Right atrium auricular region (tissue), 2 donors: Measurements from ENCODE around the gene SEPTIN12. TPM values are rescaled to one million over a fixed set of nuclear protein-coding genes. Genes with fewer than 3 reads are reported as not detected.

Experiments used
- DNase-seq: peaks from one replicate; pipeline ENCODE4 v3.0.0-alpha.2; 2019; ENCODE audit warnings: low spot score
- H3K27ac ChIP-seq, 2 donors: fragments of 200-600 bp; sonication (generic); 1 replicate in 1 of 2; 2 replicates in 1 of 2; pipeline ENCODE4 v1.5.1; 2016 to 2019
- H3K27me3 ChIP-seq, 2 donors: fragments of 200-600 bp; sonication (generic); one replicate each; pipeline versions ENCODE4 v1.5.1 to v1.6.0; 2017 to 2019
- H3K36me3 ChIP-seq: fragments of 200-600 bp; sonication (generic); one replicate; pipeline ENCODE4 v1.5.1; 2016
- H3K4me1 ChIP-seq, 2 donors: fragments of 200-600 bp; sonication (generic); one replicate each; pipeline versions ENCODE4 v1.5.1 to v1.6.0; 2017 to 2019
- H3K4me3 ChIP-seq, 2 donors: fragments of 200-600 bp; sonication (generic); 1 replicate in 1 of 2; 2 replicates in 1 of 2; pipeline ENCODE4 v1.5.1; 2017 to 2019; ENCODE audit warnings: mild to moderate bottlenecking in 1 of 2, moderate library complexity in 1 of 2
- H3K9me3 ChIP-seq, 2 donors: fragments of 200-600 bp; sonication (generic); one replicate each; pipeline ENCODE4 v1.5.1; 2019
- total RNA-seq, 2 donors: library from RNA; depleted of rRNA; stranded (reverse); fragments of >200 nt; gene quantifications; one replicate each; pipeline ENCODE4 v1.1.0, GENCODE V29; 2016
- TF ChIP-seq, protein P1 (sequence below), 2 donors: fragments of 200-600 bp; sonication (generic); IDR thresholded peaks; one replicate each; pipeline ENCODE4 v1.5.1; 2019; ENCODE audit warnings: antibody characterized with exemption in 2 of 2

SEPTIN12 gene
- total RNA-seq, 2 donors from 2014 or later, result not detected

DNA sequence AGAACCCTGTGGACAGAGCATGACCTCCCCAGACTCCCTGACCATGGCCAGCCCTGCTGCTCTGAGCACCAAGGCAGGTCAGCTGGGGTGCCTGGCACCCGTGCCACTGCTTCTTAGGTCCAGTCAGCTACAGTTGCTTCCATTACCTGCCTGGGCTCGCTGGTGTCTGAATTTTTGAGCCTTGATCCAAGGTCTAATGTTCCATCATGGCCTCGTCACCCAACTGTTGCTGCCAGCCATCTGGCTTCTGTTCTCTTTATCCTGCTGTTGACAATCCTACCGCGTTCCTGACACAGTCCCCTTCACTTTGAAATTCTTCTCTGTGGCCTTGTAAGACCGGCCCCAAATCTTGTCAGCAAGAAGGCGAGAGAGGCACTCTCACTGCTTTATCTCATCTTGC lies 42.3 kb upstream of the SEPTIN12 start:
- H3K27ac ChIP-seq, result peak overlapping the region; percentile 78 to 87
- H3K36me3 ChIP-seq, result peaks cover 70% of the 10 kb centered on the region
- peaks cover 0 to 53% of the 10 kb centered on the region in 2 donors for H3K4me1 ChIP-seq
- TF ChIP-seq, protein P1, sequence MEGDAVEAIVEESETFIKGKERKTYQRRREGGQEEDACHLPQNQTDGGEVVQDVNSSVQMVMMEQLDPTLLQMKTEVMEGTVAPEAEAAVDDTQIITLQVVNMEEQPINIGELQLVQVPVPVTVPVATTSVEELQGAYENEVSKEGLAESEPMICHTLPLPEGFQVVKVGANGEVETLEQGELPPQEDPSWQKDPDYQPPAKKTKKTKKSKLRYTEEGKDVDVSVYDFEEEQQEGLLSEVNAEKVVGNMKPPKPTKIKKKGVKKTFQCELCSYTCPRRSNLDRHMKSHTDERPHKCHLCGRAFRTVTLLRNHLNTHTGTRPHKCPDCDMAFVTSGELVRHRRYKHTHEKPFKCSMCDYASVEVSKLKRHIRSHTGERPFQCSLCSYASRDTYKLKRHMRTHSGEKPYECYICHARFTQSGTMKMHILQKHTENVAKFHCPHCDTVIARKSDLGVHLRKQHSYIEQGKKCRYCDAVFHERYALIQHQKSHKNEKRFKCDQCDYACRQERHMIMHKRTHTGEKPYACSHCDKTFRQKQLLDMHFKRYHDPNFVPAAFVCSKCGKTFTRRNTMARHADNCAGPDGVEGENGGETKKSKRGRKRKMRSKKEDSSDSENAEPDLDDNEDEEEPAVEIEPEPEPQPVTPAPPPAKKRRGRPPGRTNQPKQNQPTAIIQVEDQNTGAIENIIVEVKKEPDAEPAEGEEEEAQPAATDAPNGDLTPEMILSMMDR (IDR thresholded peaks at IDR 0.05), result no peak
- H3K4me3 ChIP-seq, result no peak overlapping the region
- no peak for DNase-seq
- no peaks in the 10 kb centered on the region for H3K9me3 ChIP-seq
- H3K27me3 ChIP-seq, result no peaks in the 10 kb centered on the region

DNA sequence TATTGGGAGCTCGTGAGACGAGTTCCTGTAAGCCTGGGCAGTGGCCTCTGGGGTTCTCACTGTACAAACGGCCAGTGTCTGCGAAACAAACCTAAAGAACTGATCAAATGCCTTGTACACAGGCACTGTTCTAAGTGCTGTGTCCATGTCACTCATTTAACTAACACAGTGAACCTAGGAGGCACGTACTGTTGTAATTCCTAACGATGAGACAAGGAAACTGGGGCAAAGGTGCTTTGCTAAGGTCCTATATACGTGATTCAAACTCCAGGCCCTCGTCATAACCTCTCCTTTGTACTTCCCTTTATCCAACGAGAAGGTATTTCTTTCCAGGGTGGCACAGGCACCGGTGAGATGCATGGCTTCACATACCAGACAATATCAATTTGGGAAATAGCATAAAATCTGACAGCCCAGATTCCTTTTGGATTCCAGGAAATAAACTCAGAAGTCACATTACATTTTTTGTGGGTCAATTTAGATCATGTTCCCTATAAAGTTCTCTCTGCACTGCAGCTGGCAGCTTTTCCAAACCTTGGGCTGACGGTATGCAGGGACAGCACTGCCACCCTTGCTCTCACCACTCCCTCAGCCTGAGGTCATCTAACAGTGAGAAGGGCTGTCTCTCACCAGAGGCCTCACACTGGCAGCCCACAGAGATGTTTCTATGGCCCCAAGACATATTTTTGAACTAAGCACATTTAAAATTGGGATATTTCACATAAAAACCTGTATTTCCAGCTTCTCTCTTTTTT lies 40.6 kb upstream of the SEPTIN12 start:
- DNase-seq, result no peak
- peak overlapping the region; percentile 78 to 87 for H3K27ac ChIP-seq
- no peak overlapping the region for H3K4me3 ChIP-seq
- no peaks in the 10 kb centered on the region for H3K27me3 ChIP-seq
- H3K36me3 ChIP-seq, result peaks cover 72% of the 10 kb centered on the region
- TF ChIP-seq, protein P1 (IDR thresholded peaks at IDR 0.05), result no peak
- H3K4me1 ChIP-seq, result peaks cover 0 to 63% of the 10 kb centered on the region in 2 donors
- no peaks in the 10 kb centered on the region for H3K9me3 ChIP-seq

DNA sequence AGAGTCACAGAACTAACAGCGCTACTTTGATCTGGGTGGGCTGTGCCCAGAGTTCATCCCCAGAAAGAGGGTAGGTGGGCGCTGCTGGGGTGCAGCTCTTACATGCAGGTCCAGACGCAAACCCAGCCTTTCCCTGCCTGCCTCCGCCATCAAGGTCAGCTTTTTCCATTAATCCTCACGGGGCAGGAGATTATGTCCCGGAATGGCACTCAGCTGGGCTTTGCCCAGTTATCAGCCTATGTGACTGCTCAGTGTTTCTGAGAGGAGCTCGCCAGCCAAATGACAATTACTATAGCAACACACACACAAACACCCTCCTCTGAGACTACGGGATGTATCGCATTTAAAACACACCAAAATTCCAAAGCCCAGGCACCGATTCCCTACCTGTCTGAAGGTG lies 38.8 kb upstream of the SEPTIN12 start:
- no peaks in the 10 kb centered on the region for H3K27me3 ChIP-seq
- H3K4me1 ChIP-seq, result peaks cover 0 to 65% of the 10 kb centered on the region in 2 donors
- peak overlapping the region; percentile 78 to 87 for H3K27ac ChIP-seq
- DNase-seq, result no peak
- no peaks in the 10 kb centered on the region for H3K9me3 ChIP-seq
- H3K4me3 ChIP-seq, result no peak overlapping the region
- TF ChIP-seq, protein P1 (IDR thresholded peaks at IDR 0.05), result no peak
- H3K36me3 ChIP-seq, result peaks cover 78% of the 10 kb centered on the region

DNA sequence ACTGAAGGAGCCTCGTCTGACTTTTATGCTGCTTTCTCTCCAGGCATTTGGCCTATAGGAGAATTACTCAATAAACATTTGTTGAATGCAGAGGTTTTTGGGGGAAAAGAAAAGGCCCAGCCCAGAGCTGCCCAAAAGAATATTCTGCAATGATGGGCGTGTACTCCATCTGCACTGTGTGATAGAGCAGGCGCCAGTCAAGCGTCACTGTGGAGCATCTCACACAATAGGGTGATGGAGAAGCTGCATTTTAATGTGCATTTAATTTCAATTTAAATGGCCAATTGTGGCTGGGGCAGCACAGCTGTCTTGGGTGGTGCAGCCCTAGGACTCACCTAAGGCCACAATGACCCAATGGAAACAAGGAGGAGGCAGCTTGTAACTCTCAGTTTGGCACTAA lies 38.4 kb upstream of the SEPTIN12 start:
- DNase-seq, result no peak
- Histone ChIP-seq H3K9me3 (no peaks in the 10 kb centered on the region), H3K4me1 (peaks cover 0 to 70% of the 10 kb centered on the region in 2 donors), H3K4me3 (no peak overlapping the region), H3K27me3 (no peaks in the 10 kb centered on the region), H3K27ac (peak overlapping the region; percentile 78 to 87), H3K36me3 (peaks cover 77% of the 10 kb centered on the region)
- TF ChIP-seq, protein P1 (IDR thresholded peaks at IDR 0.05), result no peak

DNA sequence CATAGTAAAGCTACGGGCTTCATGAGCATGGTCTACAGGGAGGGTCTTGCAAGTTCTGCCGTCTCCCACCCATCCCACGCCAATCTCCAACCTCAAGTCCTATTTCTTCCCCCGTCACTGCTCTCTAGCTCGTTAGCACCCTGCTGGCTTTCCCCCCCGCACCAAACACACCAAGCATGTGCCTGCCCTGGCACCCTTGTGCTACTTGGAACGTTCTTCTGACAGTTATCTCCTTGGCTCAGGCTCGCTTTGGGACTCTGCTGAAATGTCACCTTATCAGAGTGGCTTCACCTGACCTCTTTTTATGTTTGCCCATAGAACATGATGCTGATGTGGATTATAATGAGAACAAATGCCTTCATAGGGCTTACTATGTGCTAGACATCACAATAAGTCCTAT lies 37.1 kb upstream of the SEPTIN12 start:
- H3K9me3 ChIP-seq, result no peaks in the 10 kb centered on the region
- peaks cover 75% of the 10 kb centered on the region for H3K36me3 ChIP-seq
- H3K27ac ChIP-seq, result peak overlapping the region; percentile 78 to 87
- H3K4me3 ChIP-seq, result no peak overlapping the region
- no peak for DNase-seq
- TF ChIP-seq, protein P1 (IDR thresholded peaks at IDR 0.05), result no peak
- H3K27me3 ChIP-seq, result no peaks in the 10 kb centered on the region
- H3K4me1 ChIP-seq, result peaks cover 0 to 77% of the 10 kb centered on the region in 2 donors
